Measurements from ENCODE around the gene PGAP1.

Gene PGAP1

GRCh38 chr2:196949116-196949515, 22.6 kb upstream of the PGAP1 start:
- no peaks in the 10 kb centered on the region for H3K27me3 ChIP-seq (ENCODE audit: insufficient read depth, low read depth)
- H3K4me3 ChIP-seq (IDR thresholded peaks at IDR 0.05; ENCODE audit: insufficient read depth, low read depth, low read length), result no peak overlapping the region
- H3K27ac ChIP-seq, result no peak overlapping the region
- H3K4me2 ChIP-seq, result no peak overlapping the region
- no peaks in the 10 kb centered on the region for H3K79me2 ChIP-seq (ENCODE audit: insufficient read depth, low read depth)
- H3K36me3 ChIP-seq (ENCODE audit: insufficient read depth), result no peaks in the 10 kb centered on the region
- no peak overlapping the region for H3K9ac ChIP-seq
- no peak overlapping the region for H2AFZ ChIP-seq (ENCODE audit: low read depth)
- H3K4me1 ChIP-seq (ENCODE audit: low read depth, poor library complexity, severe bottlenecking), result no peaks in the 10 kb centered on the region
- no peak for TF ChIP-seq CTCF (conservative IDR thresholded peaks at IDR 0.05; ENCODE audit: low read depth, low read length)
- no peaks in the 10 kb centered on the region for H4K20me1 ChIP-seq (ENCODE audit: insufficient read depth)

GRCh38 chr2:196944570-196944969, 18.1 kb upstream of the PGAP1 start:
- no peak overlapping the region for H3K27ac ChIP-seq
- H3K4me3 ChIP-seq (IDR thresholded peaks at IDR 0.05; ENCODE audit: insufficient read depth, low read depth, low read length), result no peak overlapping the region
- no peaks in the 10 kb centered on the region for H4K20me1 ChIP-seq (ENCODE audit: insufficient read depth)
- no peak overlapping the region for H3K4me2 ChIP-seq
- H3K9ac ChIP-seq, result no peak overlapping the region
- H3K4me1 ChIP-seq (ENCODE audit: low read depth, poor library complexity, severe bottlenecking), result no peaks in the 10 kb centered on the region
- no peaks in the 10 kb centered on the region for H3K79me2 ChIP-seq (ENCODE audit: insufficient read depth, low read depth)
- no peak for TF ChIP-seq CTCF (conservative IDR thresholded peaks at IDR 0.05; ENCODE audit: low read depth, low read length)
- H2AFZ ChIP-seq (ENCODE audit: low read depth), result no peak overlapping the region
- H3K36me3 ChIP-seq (ENCODE audit: insufficient read depth), result no peaks in the 10 kb centered on the region
- H3K27me3 ChIP-seq (ENCODE audit: insufficient read depth, low read depth), result no peaks in the 10 kb centered on the region

- Histone ChIP-seq H2AFZ (ENCODE audit: low read depth) (no peak overlapping the region), H3K4me1 (ENCODE audit: low read depth, poor library complexity, severe bottlenecking) (no peaks in the 10 kb centered on the region), H3K4me3 (IDR thresholded peaks at IDR 0.05; ENCODE audit: insufficient read depth, low read depth, low read length) (no peak overlapping the region), H3K27ac (no peak overlapping the region), H3K27me3 (ENCODE audit: insufficient read depth, low read depth) (no peaks in the 10 kb centered on the region), H4K20me1 (ENCODE audit: insufficient read depth) (no peaks in the 10 kb centered on the region), H3K36me3 (ENCODE audit: insufficient read depth) (no peaks in the 10 kb centered on the region), H3K9ac (no peak overlapping the region), H3K79me2 (ENCODE audit: insufficient read depth, low read depth) (no peaks in the 10 kb centered on the region), H3K4me2 (no peak overlapping the region)
- TF ChIP-seq CTCF (conservative IDR thresholded peaks at IDR 0.05; ENCODE audit: low read depth, low read length), result no peak
These were observed 15.0 kb upstream of the PGAP1 start for GRCh38 chr2:196941398-196942078.

- no peaks in the 10 kb centered on the region for H3K36me3 ChIP-seq (ENCODE audit: insufficient read depth)
- no peaks in the 10 kb centered on the region for H3K27me3 ChIP-seq (ENCODE audit: insufficient read depth, low read depth)
- H3K27ac ChIP-seq, result no peak overlapping the region
- H4K20me1 ChIP-seq (ENCODE audit: insufficient read depth), result no peaks in the 10 kb centered on the region
- H3K4me2 ChIP-seq, result no peak overlapping the region
- no peak overlapping the region for H3K4me3 ChIP-seq (IDR thresholded peaks at IDR 0.05; ENCODE audit: insufficient read depth, low read depth, low read length)
- no peaks in the 10 kb centered on the region for H3K79me2 ChIP-seq (ENCODE audit: insufficient read depth, low read depth)
- H3K9ac ChIP-seq, result no peak overlapping the region
- no peak for TF ChIP-seq CTCF (conservative IDR thresholded peaks at IDR 0.05; ENCODE audit: low read depth, low read length)
- no peaks in the 10 kb centered on the region for H3K4me1 ChIP-seq (ENCODE audit: low read depth, poor library complexity, severe bottlenecking)
- no peak overlapping the region for H2AFZ ChIP-seq (ENCODE audit: low read depth)
These were observed 12.9 kb upstream of the PGAP1 start for GRCh38 chr2:196939371-196939770.

Measured in KMS-11 (cell line).